Measurements from ENCODE around the gene ATG10. TPM values are rescaled to one million over a fixed set of nuclear protein-coding genes. Genes with fewer than 3 reads are reported as not detected.

The ATG10 gene
- total RNA-seq, 1 experiment from 2014 or later, result 7.6 TPM

DNA sequence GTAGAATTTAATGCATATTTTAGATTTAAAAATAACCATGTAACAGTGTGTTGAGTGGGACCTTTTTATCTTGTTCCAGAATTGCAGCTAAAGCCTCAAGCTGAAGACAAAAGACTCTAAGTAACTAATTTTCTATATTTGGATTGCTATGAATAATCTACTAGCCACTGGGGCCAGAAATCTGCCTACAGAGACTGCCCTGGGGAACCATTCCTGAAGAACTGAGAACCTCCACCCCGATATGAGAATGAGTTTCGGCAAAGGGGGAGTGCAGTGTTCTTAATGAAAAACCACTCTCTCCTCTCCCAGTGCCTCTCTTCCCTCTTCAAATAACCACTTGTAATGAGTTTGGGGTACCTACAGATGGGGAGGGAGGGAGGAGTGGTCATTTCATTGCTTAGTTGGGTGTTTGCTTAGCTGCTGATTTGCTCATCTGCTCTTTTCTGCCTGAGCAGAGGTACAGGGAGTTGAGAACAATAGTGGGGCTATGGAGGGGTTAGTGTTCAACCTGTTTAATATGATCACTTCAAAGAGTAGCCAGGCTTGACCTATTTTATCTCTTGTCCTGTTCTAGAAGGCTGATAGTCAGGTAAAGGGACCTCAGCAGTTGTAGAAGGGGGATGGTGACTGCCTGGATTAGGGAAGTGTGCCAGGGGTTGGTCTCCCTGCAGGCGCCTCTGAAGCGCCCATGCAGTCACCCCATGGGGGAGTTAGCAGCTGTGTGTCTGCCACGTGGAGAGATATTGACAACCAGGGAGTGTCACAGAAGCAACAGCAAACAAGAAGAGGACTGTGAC is 47.7 kb downstream of the ATG10 start:
- H3K18ac ChIP-seq (ENCODE audit: insufficient read length, low read depth, low read length), result no peak overlapping the region
- H3K14ac ChIP-seq (ENCODE audit: insufficient read depth, low read length), result no peak overlapping the region
- no peak overlapping the region for H3K56ac ChIP-seq (ENCODE audit: insufficient read length, low read depth, low read length)
- no CpG with 5 or more reads among the region's 5 CpGs for WGBS (ENCODE audit: extremely low coverage, insufficient read length, low lambda C conversion rate)
- no peaks in the 10 kb centered on the region for H3K23me2 ChIP-seq (ENCODE audit: insufficient read length, low read depth, low read length, poor library complexity, severe bottlenecking)
- no peak overlapping the region for H3K9ac ChIP-seq (ENCODE audit: extremely low read depth, insufficient read length, low read length)
- no peak overlapping the region for H4K91ac ChIP-seq (ENCODE audit: insufficient read length, low read depth, low read length)
- no peak overlapping the region for H3K27ac ChIP-seq (ENCODE audit: insufficient read length, low read depth, low read length)
- H2AK5ac ChIP-seq (ENCODE audit: insufficient read length, low read length), result no peak overlapping the region
- no peaks in the 10 kb centered on the region for H3K27me3 Mint-ChIP-seq (ENCODE audit: low read depth)
- H3K36me3 Mint-ChIP-seq (ENCODE audit: insufficient read depth in 1 of 3, low read depth in 3 of 3), result peaks cover 6 to 14% (median 10%) of the 10 kb centered on the region in 3 experiments
- no peaks in the 10 kb centered on the region for H3K27me3 ChIP-seq (ENCODE audit: insufficient read depth, low read length)
- H2BK12ac ChIP-seq (ENCODE audit: insufficient read length, low read depth, low read length), result no peak overlapping the region
- no peak overlapping the region for H2BK120ac ChIP-seq (ENCODE audit: low read depth, low read length, poor library complexity, severe bottlenecking)
- TF ChIP-seq CTCF (conservative IDR thresholded peaks at IDR 0.05), result no peak
- H2BK15ac ChIP-seq (ENCODE audit: low read depth, low read length), result no peak overlapping the region
- H3K4me3 Mint-ChIP-seq, result no peak overlapping the region; a peak in 1 of 5 replicates
- no peak overlapping the region for H4K5ac ChIP-seq (ENCODE audit: insufficient read length, low read depth, low read length)
- H3K9me3 ChIP-seq (ENCODE audit: control insufficient read depth, low read depth, low read length), result no peaks in the 10 kb centered on the region
- H3K23ac ChIP-seq (ENCODE audit: insufficient read length, low read depth, low read length), result no peak overlapping the region
- no peak overlapping the region for H3K27ac Mint-ChIP-seq
- peaks cover 4 to 12% of the 10 kb centered on the region in 2 experiments; a peak in 4 of 5 replicates for H3K9me3 Mint-ChIP-seq
- H3K4me1 Mint-ChIP-seq, result peaks cover 37% of the 10 kb centered on the region in 2 experiments
- no peak overlapping the region for H3K4ac ChIP-seq (ENCODE audit: low read depth, low read length)
- H2BK5ac ChIP-seq (ENCODE audit: insufficient read length, low read length), result no peak overlapping the region
- H3K4me2 ChIP-seq (ENCODE audit: insufficient read depth, insufficient read length, low read length), result no peak overlapping the region
- no peaks in the 10 kb centered on the region for H3K79me1 ChIP-seq (ENCODE audit: insufficient read depth, low read depth, low read length, poor library complexity, severe bottlenecking)
- no peaks in the 10 kb centered on the region for H3K79me2 ChIP-seq (ENCODE audit: insufficient read depth, low read length)
- H3K4me1 ChIP-seq (ENCODE audit: insufficient read depth, low read length), result peaks cover 3% of the 10 kb centered on the region; the same call in 1 of the 2 replicates
- DNase-seq, result peak; percentile 31
- H2BK20ac ChIP-seq (ENCODE audit: low read depth, low read length, poor library complexity, severe bottlenecking), result no peak overlapping the region
- H4K8ac ChIP-seq (replicated peaks; ENCODE audit: insufficient read length, low read depth, low read length), result no peak overlapping the region
- H3T11ph ChIP-seq (ENCODE audit: low read length), result no peak overlapping the region
- no peak overlapping the region for H2AFZ ChIP-seq (ENCODE audit: low read length)
- no peaks in the 10 kb centered on the region for H4K20me1 ChIP-seq (ENCODE audit: control insufficient read depth, insufficient read depth, insufficient read length)

Data from H9 (cell line).